HEK293 (cell line): ENCODE results near the gene CLIC3.

Experiments
- CTCF ChIA-PET: fragments of 350-600 bp; formaldehyde crosslinking; extraction: SDS; loops from one replicate; lab custom pipeline; 2021; ENCODE audit warnings: antibody characterized with exemption; lab: Yijun Ruan, JAX
- POLR2A ChIA-PET: fragments of 300-600 bp; formaldehyde crosslinking; extraction: SDS; loops from one replicate; lab custom pipeline; 2020; ENCODE audit warnings: antibody characterized with exemption, inconsistent platforms; lab: Yijun Ruan, JAX
- H3K27ac ChIP-seq: fragments of 200-500 bp; sonication (Bioruptor generic); 2 replicates; pipeline ENCODE4 v1.5.1; 2014; ENCODE audit warnings: low read depth, low read length, control low read depth, inconsistent platforms; ENCODE audit errors: extremely low read depth
- H3K36me3 ChIP-seq, 2 experiments: fragments of 200-500 bp in 1 of 2; sonication (Bioruptor generic) in 1 of 2; 1 replicate in 1 of 2; 2 replicates in 1 of 2; pipeline ENCODE4 v1.5.1; 2014 to 2017; ENCODE audit warnings: inconsistent platforms in 2 of 2, low read length in 2 of 2; ENCODE audit not compliant: control insufficient read depth in 2 of 2, insufficient read depth in 1 of 2
- H3K4me1 ChIP-seq: fragments of 200-500 bp; sonication (Bioruptor generic); 2 replicates; pipeline ENCODE4 v1.5.1; 2014; ENCODE audit warnings: mild to moderate bottlenecking, low read length, inconsistent platforms; ENCODE audit not compliant: control insufficient read depth, insufficient read depth
- H3K4me3 ChIP-seq: 2 replicates; pipeline ENCODE4 v1.5.1; 2011; ENCODE audit warnings: low read depth, mild to moderate bottlenecking, control low read depth, low read length, moderate library complexity
- H3K9me3 ChIP-seq: fragments of 200-500 bp; sonication (Bioruptor generic); 2 replicates; pipeline ENCODE4 v1.5.1; 2014; ENCODE audit warnings: low read depth, low read length, inconsistent platforms; ENCODE audit not compliant: control insufficient read depth, insufficient read depth
- GLIS1 ChIP-seq: fragments of 450-650 bp; formaldehyde crosslinking; IDR thresholded peaks from 2 replicates; pipeline ENCODE4 v1.5.1; 2016; ENCODE audit warnings: missing biosample characterization, missing genetic modification characterization
- GLIS2 ChIP-seq: fragments of 450-650 bp; formaldehyde crosslinking; IDR thresholded peaks from 2 replicates; pipeline ENCODE4 v1.5.1; 2016; ENCODE audit warnings: missing biosample characterization, missing genetic modification characterization
- KLF10 ChIP-seq: fragments of 450-650 bp; IDR thresholded peaks from 2 replicates; pipeline ENCODE4 v1.5.1; 2018; ENCODE audit warnings: missing biosample characterization, mild to moderate bottlenecking, missing genetic modification characterization
- RBAK ChIP-seq: fragments of 450-650 bp; formaldehyde crosslinking; IDR thresholded peaks from 2 replicates; pipeline ENCODE4 v1.5.1; 2016; ENCODE audit warnings: missing biosample characterization, missing genetic modification characterization
- SCRT2 ChIP-seq: fragments of 450-650 bp; formaldehyde crosslinking; IDR thresholded peaks from 2 replicates; pipeline ENCODE4 v1.5.1; 2016; ENCODE audit warnings: missing biosample characterization, missing genetic modification characterization
- TRIM28 ChIP-seq: IDR thresholded peaks from 2 replicates; pipeline ENCODE4 v1.6.1; 2011; ENCODE audit warnings: low read length, control low read depth, borderline replicate concordance
- ZFHX2 ChIP-seq: fragments of 450-650 bp; formaldehyde crosslinking; conservative IDR thresholded peaks from 2 replicates; pipeline ENCODE4 v1.5.1; 2016; ENCODE audit warnings: missing biosample characterization, missing genetic modification characterization
- ZIC2 ChIP-seq: fragments of 450-650 bp; formaldehyde crosslinking; IDR thresholded peaks from 2 replicates; pipeline ENCODE4 v1.5.1; 2016; ENCODE audit warnings: missing biosample characterization, missing genetic modification characterization
- ZNF114 ChIP-seq: fragments of 450-650 bp; formaldehyde crosslinking; IDR thresholded peaks from 2 replicates; pipeline ENCODE4 v1.5.0; 2017; ENCODE audit warnings: missing biosample characterization, missing genetic modification characterization
- ZNF292 ChIP-seq: fragments of 450-650 bp; formaldehyde crosslinking; IDR thresholded peaks from 2 replicates; pipeline ENCODE4 v1.5.1; 2016; ENCODE audit warnings: low read depth, missing biosample characterization, missing genetic modification characterization, borderline replicate concordance
- ZNF341 ChIP-seq: fragments of 450-650 bp; formaldehyde crosslinking; IDR thresholded peaks from 2 replicates; pipeline ENCODE4; 2016; ENCODE audit warnings: low read depth, missing biosample characterization, missing genetic modification characterization
- ZNF37A ChIP-seq: fragments of 450-650 bp; IDR thresholded peaks from 2 replicates; pipeline ENCODE4 v1.5.1; 2018; ENCODE audit warnings: missing biosample characterization, missing genetic modification characterization
- ZNF510 ChIP-seq: fragments of 450-650 bp; formaldehyde crosslinking; IDR thresholded peaks from 2 replicates; pipeline ENCODE4 v1.5.1; 2018; ENCODE audit warnings: mild to moderate bottlenecking, missing genetic modification characterization, missing biosample characterization; ENCODE audit not compliant: insufficient replicate concordance
- ZNF670 ChIP-seq: fragments of 450-650 bp; formaldehyde crosslinking; IDR thresholded peaks from 2 replicates; pipeline ENCODE4 v1.5.1; 2016; ENCODE audit warnings: missing biosample characterization, missing genetic modification characterization, low read depth
- TF ChIP-seq, protein P1 (sequence below): fragments of 450-650 bp; formaldehyde crosslinking; IDR thresholded peaks from 2 replicates; pipeline ENCODE4 v1.5.1; 2016; ENCODE audit warnings: missing biosample characterization, missing genetic modification characterization
- TF ChIP-seq, protein P2 (sequence below): fragments of 450-650 bp; formaldehyde crosslinking; IDR thresholded peaks from 2 replicates; pipeline ENCODE4 v1.5.1; 2016; ENCODE audit warnings: missing biosample characterization, missing genetic modification characterization
- TF ChIP-seq, protein P3 (sequence below): fragments of 450-650 bp; formaldehyde crosslinking; IDR thresholded peaks from 2 replicates; pipeline ENCODE4 v1.5.1; 2016; ENCODE audit warnings: missing biosample characterization, missing genetic modification characterization, borderline replicate concordance

Gene CLIC3

DNA sequence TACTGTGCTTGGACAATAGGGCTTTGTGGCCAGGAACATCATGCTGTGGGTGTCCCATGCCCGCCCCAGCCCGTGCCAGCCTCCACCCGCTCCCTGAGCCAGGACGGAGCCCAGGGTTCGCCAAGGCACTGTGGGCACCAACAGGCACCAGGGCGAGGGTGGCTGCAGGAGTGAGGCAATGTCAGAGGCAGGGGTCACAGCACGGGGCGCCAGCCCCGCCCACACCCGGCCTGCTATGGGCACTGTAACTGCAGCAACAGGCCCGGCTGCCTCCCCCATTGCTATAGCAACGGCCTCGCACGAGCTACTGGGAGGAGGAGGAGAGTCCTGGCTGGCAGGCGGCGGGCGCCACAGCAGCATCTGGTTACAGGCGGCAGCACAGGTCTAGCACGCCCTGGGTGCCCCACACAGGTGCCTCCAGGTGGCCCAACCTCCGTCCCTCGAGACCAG, 29.2 kb upstream of the CLIC3 start (continued):
- TF ChIP-seq SCRT2 (tag by site-specific recombination) (peak; percentile 71), RBAK (no peak), TRIM28 (no peak), ZFHX2 (tag by site-specific recombination) (peak; percentile 54)

DNA sequence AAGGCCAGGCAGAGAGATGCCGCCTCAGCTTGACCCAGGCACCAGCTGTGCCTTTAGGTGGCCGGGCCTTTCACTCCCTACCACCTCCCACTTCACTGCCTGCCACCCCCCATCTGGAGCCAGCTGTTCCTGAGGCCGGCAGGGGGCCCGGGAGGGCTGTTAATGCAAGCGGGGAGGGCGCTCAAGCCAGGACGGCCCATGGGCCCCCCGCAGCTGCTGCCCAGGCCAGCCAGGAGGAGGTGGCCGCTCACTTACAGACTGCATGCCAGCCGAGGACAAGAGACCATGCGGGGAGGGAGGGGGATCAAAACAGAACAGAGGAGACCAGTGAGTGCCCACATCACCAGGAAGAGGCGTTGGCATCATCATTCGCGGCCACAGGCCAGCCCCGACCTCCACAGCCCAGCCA, 27.2 kb upstream of the CLIC3 start:
- Histone ChIP-seq H3K4me1 (peaks cover 2% of the 10 kb centered on the region; the same call in 1 of the 2 replicates), H3K9me3 (no peaks in the 10 kb centered on the region), H3K36me3 (peaks cover 0 to 13% of the 10 kb centered on the region in 2 experiments; a peak in 1 of 3 replicates), H3K4me3 (no peak overlapping the region), H3K27ac (no peak overlapping the region)
- ChIA-PET POLR2A (interaction anchor here (1.1 kb wide), 1 partner anchor 184 kb away, joined by 3 read pairs; no protein-coding TSS in a partner anchor), CTCF (interaction anchor here (0.6 to 3.7 kb wide), 2 partner anchors 9 to 12 kb away, joined by 3 to 19 read pairs; no protein-coding TSS in a partner anchor)
- TF ChIP-seq ZNF341 (tag by site-specific recombination) (no peak), ZNF670 (tag by site-specific recombination) (no peak), GLIS2 (tag by site-specific recombination) (no peak), ZNF114 (no peak), ZNF292 (no peak), ZNF510 (tag by site-specific recombination) (no peak), ZNF37A (tag by site-specific recombination) (no peak), GLIS1 (tag by site-specific recombination) (peak; percentile 72), ZIC2 (peak; percentile 90), KLF10 (no peak)
- TF ChIP-seq, protein P1, sequence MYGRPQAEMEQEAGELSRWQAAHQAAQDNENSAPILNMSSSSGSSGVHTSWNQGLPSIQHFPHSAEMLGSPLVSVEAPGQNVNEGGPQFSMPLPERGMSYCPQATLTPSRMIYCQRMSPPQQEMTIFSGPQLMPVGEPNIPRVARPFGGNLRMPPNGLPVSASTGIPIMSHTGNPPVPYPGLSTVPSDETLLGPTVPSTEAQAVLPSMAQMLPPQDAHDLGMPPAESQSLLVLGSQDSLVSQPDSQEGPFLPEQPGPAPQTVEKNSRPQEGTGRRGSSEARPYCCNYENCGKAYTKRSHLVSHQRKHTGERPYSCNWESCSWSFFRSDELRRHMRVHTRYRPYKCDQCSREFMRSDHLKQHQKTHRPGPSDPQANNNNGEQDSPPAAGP (tag by site-specific recombination), result no peak
- TF ChIP-seq, protein P2, sequence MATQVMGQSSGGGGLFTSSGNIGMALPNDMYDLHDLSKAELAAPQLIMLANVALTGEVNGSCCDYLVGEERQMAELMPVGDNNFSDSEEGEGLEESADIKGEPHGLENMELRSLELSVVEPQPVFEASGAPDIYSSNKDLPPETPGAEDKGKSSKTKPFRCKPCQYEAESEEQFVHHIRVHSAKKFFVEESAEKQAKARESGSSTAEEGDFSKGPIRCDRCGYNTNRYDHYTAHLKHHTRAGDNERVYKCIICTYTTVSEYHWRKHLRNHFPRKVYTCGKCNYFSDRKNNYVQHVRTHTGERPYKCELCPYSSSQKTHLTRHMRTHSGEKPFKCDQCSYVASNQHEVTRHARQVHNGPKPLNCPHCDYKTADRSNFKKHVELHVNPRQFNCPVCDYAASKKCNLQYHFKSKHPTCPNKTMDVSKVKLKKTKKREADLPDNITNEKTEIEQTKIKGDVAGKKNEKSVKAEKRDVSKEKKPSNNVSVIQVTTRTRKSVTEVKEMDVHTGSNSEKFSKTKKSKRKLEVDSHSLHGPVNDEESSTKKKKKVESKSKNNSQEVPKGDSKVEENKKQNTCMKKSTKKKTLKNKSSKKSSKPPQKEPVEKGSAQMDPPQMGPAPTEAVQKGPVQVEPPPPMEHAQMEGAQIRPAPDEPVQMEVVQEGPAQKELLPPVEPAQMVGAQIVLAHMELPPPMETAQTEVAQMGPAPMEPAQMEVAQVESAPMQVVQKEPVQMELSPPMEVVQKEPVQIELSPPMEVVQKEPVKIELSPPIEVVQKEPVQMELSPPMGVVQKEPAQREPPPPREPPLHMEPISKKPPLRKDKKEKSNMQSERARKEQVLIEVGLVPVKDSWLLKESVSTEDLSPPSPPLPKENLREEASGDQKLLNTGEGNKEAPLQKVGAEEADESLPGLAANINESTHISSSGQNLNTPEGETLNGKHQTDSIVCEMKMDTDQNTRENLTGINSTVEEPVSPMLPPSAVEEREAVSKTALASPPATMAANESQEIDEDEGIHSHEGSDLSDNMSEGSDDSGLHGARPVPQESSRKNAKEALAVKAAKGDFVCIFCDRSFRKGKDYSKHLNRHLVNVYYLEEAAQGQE, result no peak
- TF ChIP-seq, protein P3, sequence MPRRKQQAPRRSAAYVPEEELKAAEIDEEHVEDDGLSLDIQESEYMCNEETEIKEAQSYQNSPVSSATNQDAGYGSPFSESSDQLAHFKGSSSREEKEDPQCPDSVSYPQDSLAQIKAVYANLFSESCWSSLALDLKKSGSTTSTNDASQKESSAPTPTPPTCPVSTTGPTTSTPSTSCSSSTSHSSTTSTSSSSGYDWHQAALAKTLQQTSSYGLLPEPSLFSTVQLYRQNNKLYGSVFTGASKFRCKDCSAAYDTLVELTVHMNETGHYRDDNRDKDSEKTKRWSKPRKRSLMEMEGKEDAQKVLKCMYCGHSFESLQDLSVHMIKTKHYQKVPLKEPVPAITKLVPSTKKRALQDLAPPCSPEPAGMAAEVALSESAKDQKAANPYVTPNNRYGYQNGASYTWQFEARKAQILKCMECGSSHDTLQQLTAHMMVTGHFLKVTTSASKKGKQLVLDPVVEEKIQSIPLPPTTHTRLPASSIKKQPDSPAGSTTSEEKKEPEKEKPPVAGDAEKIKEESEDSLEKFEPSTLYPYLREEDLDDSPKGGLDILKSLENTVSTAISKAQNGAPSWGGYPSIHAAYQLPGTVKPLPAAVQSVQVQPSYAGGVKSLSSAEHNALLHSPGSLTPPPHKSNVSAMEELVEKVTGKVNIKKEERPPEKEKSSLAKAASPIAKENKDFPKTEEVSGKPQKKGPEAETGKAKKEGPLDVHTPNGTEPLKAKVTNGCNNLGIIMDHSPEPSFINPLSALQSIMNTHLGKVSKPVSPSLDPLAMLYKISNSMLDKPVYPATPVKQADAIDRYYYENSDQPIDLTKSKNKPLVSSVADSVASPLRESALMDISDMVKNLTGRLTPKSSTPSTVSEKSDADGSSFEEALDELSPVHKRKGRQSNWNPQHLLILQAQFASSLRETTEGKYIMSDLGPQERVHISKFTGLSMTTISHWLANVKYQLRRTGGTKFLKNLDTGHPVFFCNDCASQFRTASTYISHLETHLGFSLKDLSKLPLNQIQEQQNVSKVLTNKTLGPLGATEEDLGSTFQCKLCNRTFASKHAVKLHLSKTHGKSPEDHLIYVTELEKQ (tag by site-specific recombination), result no peak
